DMS114 treated with DMSO at 0.1 percent for 48 hours (cell line): ENCODE data around the gene PBRM1.

Source experiments
- DNase-seq: peaks from one replicate; lab custom pipeline; 2025; ENCODE audit not compliant: unreplicated experiment; lab: John Stamatoyannopoulos, UW

Gene PBRM1

DNA sequence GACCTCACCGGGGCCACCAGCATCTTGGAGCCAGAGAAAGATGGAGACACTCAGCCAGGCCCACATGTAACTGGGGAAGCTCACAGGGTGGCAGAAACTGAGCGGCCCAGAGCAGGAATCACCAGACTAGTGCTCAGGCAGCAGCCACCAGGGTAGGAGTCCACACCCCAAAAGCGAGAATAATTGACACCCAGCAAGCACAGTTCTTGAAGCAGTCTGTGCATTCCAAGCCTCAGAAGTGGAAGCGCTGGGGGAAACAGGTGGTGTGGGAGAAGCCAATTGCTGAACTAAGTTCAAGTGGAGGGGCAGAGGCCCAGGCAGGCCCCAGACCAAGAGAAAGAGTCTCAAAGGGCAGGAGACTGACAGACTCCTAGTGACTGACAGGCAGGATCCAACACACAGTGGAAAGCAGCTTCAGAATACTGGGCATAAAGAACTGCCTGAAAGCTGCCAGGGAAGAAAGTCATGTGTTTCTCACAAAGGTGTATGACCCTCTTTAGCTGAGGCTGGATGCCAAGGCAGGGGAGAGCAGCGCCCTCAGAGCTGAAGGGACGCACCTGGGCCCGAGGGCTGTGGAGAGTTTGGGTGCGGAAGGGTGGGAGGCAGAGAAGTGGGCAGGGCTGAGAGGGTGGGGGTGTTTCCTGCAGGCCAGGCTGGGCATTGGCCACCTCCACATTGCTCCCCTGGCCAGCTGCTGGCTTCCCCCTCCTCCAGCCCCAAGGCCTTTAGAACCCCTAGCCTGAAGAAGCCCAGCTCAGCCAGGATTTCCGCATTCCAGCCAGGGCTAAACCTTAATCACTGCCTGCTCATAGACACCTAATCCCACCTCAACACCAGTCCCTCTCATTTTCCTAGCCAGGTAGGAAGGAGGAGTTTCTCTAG is 159.8 kb downstream of the PBRM1 start:
- no peak for DNase-seq

DNA sequence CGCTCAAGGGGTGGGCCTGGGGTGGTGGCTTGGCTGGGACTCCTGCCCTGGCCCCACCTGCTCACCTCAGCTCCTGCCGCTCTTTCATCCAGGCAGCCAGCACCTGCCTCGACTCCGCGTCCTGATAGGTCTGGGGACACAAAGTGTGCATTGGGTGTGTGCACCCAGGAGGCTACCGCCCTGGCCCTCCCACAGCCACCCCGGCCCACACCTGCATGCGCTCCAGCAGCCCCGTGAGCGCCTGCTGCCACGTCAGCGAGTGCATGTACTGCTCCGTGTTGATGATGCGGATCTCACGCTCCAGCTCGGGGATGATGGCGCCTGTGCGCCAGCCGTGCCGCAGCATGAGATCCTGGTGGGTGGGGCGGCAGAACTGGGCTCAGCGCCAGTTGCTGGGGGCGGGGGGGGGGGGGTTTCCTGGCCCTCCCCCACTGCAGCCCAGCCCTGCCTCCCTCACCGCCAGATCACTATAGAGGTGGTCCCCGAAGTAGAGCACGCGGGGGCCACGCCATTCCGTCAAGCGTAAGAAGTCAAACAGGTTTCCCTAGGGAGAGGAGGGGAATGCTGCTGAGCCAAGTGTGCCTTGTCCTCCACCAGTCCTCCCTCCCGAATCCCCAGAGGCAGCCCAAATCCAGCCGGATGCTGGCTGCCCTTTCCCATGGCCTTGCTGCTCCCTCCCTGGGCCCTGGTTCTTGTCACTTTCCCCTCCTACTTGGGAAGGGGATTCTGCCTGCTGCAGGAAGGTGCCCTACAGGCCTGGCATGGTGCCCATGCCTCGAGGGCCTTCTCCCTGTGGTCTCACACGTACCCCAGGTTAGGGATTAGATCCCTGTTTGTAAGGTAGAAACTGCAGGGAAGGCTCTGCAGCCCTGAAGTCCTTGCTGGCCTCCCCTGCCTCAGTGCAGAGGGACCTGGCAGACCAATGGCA is 160.7 kb downstream of the PBRM1 start:
- DNase-seq = no peak

DNA sequence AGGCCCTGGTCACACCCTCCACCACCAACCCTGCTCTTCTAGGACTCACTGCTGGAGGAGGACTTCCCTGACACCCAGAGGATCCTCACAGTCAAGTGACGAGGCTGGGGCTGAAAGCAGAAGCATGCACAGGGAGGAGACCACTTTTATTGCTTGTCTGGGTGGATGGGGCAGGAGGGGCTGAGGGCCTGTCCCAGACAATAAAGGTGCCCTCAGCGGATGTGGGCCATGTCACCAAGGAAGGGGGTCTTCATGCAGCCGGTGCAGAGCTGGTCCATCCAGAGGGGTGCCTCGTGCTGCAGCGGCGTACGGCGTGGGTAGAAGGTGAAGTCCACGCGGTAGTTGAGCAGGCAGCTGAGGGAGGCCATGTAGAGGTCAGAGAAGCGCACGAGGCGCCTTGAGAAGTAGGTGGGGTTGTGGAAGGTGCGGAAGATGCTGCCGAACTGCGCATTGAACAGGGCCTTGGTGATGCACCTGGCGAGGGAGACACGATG is 161.4 kb downstream of the PBRM1 start:
- DNase-seq = no peak

DNA sequence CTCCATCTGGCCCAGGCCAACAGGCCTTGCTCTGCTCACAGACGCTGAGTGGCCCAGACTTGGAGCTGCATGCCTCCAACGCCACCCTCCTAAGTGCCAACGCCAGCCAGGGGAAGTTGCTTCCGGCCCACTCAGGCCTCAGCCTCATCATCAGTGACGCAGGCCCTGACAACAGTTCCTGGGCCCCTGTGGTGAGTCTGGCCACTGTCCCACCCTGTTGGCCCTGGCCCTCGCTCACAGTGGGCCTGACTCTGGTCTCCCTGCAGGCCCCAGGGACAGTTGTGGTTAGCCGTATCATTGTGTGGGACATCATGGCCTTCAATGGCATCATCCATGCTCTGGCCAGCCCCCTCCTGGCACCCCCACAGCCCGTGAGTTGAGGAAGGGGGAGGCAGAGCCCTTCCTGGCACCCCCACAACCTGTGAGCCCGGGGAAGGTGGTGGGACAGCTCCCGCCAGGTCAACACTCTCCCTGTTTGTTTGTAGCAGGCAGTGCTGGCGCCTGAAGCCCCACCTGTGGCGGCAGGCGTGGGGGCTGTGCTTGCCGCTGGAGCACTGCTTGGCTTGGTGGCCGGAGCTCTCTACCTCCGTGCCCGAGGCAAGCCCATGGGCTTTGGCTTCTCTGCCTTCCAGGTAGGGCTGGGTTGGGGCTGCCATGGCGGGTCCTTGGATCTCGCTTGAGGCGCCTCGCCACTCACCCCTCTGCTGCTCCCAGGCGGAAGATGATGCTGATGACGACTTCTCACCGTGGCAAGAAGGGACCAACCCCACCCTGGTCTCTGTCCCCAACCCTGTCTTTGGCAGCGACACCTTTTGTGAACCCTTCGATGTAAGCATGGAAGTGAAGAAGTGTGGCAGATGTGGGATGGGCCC is 162.1 kb downstream of the PBRM1 start:
- DNase-seq = no peak

DNA sequence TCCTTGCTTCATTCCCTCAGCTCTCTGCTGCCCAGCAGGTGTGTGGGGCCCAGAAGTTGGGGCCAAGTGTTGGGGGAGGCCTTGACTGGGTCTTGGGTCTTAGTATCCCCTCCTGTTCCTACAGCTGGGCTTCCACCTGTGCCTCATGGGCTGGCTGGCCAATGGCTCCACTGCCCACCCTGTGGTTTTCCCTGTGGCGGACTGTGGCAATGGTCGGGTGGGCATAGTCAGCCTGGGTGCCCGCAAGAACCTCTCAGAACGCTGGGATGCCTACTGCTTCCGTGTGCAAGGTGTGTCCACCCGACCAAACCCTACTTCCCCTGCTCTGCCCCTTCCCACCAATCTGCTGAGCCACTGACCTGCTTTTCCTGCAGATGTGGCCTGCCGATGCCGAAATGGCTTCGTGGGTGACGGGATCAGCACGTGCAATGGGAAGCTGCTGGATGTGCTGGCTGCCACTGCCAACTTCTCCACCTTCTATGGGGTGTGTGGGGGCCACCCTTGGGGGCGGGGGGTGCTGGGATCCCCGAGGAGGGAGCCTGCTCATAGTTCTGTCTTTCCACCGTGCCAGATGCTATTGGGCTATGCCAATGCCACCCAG is 163.0 kb downstream of the PBRM1 start:
- no peak for DNase-seq

DNA sequence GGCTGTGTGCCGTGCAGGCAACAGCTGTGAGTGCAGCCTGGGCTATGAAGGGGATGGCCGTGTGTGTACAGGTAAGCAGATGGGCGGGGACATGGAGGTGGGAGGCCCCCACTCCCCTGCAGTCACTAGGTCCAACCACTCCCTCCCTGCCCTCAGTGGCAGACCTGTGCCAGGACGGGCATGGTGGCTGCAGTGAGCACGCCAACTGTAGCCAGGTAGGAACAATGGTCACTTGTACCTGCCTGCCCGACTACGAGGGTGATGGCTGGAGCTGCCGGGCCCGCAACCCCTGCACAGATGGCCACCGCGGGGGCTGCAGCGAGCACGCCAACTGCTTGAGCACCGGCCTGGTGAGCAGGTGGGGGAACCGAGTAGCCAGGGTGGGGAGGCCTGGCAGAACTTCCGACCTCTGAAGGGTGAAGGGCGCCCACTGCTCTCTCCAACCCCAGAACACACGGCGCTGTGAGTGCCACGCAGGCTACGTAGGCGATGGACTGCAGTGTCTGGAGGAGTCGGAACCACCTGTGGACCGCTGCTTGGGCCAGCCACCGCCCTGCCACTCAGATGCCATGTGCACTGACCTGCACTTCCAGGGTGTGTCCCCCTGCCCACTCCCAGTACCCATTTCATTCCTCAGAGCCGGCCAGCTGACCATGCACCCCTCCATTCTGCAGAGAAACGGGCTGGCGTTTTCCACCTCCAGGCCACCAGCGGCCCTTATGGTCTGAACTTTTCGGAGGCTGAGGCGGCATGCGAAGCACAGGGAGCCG is 163.6 kb downstream of the PBRM1 start:
- DNase-seq = no peak

DNA sequence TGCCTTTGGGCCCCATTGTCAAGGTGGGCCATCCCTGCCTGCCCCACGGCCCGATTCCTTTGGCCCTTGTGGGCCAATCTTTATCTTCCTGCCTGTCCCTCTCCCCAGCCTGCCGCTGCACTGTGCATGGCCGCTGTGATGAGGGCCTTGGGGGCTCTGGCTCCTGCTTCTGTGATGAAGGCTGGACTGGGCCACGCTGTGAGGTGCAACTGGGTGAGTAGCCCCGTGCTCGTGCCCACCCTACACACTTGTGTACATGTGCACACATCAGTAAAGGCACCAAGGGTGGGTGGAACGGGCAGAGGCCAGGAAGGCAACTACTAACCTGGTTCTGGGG is 164.3 kb downstream of the PBRM1 start:
- DNase-seq = no peak

DNA sequence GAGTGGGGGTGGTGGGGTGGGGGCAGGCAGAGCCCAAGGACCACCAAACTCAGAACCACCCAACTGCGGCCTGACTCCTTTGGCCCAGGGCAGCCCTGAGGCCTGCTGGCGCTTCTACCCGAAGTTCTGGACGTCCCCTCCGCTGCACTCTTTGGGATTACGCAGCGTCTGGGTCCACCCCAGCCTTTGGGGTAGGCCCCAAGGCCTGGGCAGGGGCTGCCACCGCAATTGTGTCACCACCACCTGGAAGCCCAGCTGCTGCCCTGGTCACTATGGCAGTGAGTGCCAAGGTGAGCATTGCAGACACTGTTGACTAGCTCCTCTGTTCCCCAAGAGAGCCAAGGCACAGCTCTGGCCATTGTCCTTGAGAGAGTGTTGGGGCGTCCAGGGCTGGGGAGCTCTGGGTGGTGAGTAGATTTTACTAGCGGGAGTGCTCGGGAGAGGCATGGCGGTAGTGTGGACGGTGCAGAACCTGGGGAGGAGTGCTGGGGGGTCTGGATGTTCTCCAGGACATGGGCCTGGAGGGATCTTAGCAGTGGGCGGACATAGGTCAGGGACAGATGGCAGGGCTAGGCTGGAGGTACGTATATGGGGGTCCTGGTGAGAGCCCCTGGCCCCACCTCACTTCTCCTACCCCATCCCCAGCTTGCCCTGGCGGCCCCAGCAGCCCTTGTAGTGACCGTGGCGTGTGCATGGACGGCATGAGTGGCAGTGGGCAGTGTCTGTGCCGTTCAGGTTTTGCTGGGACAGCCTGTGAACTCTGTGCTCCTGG is 164.8 kb downstream of the PBRM1 start:
- DNase-seq = no peak

DNA sequence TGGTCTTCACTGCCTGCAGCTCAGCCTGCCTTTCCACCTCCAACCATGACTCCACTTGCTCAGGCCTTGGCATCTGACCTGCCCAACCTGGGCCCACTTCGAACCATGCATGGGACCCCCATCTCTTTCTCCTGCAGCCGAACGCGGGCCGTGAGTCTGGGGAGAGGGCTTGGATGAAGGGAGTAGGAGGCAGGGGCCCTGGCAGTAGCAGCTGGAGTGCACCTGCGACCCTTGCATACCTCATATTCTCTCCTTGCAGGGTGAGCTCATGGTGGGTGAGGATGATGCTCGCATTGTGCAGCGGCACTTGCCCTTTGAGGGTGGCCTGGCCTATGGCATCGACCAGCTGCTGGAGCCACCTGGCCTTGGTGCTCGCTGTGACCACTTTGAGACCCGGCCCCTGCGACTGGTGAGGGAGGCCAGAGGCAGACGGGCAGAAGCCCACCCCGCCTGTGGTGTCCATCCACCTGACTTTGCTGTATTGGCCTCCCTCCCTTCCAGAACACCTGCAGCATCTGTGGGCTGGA is 165.5 kb downstream of the PBRM1 start:
- DNase-seq = no peak

DNA sequence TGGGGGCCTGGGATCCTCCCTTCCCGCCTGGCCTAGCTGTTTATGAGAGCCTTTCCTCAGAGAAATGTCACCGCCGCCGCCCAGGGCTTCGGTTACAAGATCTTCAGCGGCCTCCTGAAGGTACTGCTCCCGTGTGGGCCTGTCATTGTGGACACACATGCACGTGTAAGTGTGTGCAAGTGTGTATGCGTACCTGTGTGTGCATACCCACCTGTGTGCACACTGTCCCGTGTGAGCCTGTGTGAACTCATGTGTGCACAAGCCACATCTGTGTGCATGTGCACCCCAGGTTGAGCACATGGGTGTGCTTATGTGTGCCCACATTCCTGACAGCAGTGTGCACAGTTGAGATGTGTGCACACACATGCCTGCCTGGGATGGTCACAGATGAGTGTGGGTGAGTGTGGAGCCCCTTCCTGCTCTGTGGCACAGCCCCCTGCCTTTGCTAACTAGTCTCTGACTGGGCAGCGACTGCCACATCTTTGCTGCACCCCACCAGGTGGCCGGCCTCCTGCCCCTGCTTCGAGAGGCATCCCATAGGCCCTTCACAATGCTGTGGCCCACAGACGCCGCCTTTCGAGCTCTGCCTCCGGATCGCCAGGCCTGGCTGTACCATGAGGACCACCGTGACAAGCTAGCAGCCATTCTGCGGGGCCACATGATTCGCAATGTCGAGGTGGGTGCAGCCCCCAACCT is 166.1 kb downstream of the PBRM1 start:
- no peak for DNase-seq

DNA sequence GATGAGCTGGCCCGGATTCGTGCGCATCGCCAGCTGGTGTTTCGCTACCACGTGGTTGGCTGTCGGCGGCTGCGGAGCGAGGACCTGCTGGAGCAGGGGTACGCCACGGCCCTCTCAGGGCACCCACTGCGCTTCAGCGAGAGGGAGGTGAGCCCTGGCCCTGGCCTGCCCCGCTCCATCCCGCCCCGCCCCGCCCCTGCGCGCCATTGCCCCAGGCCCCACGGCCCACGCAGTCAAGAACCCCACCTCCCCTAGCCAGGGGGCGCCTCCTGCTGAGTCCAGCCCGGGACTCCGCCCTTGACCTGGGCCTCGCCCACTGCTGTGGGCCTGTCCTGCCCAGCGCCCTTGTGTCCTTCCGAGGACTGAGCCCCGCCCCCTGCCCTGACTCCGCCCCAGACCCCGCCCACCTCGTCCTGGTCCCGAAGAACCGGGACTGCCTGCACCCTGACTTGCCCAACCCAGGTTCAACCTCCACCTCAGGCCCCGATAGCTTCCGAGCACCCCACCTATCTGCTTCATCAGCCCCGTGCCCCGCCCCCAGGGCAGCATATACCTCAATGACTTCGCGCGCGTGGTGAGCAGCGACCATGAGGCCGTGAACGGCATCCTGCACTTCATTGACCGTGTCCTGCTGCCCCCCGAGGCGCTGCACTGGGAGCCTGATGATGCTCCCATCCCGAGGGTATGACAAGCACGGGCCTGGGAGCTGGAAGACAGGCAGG is 166.8 kb downstream of the PBRM1 start:
- DNase-seq = no peak

DNA sequence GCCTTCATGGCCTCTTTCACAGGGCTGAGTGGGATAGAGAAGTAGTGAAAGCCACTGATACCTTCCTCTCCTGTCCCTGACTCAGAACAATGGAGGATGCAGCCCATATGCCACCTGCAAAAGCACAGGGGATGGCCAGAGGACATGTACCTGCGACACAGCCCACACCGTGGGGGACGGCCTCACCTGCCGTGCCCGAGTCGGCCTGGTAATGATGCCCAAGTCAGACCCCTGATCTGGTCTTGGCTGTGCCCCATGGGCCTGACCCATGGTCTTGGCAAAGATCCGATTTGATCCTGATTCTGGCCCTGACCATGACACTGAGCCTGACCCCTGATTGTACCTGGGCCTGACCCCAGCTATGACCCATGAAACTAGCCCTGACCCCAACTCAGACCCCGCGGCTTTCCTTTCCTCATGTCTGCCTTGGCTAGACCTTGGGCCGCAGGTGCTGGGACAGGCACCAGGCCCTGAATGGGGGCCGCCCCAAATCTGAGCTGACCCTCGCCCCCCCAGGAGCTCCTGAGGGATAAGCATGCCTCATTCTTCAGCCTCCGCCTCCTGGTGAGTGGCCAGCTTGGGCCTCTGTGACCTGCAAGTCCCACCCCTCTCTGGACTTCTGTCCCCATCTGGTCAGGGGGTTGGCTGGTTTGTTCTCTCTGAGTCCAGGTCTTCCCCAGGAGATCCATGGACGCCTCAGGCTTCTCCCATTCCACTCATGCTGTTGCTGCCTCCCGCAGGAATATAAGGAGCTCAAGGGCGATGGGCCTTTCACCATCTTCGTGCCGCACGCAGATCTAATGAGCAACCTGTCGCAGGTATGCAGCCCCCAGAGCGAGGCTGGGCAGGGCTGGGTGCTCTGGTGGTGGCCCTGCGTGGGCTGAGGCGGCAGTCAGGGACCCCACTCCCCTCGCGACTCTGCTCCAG is 167.7 kb downstream of the PBRM1 start:
- no peak for DNase-seq

DNA sequence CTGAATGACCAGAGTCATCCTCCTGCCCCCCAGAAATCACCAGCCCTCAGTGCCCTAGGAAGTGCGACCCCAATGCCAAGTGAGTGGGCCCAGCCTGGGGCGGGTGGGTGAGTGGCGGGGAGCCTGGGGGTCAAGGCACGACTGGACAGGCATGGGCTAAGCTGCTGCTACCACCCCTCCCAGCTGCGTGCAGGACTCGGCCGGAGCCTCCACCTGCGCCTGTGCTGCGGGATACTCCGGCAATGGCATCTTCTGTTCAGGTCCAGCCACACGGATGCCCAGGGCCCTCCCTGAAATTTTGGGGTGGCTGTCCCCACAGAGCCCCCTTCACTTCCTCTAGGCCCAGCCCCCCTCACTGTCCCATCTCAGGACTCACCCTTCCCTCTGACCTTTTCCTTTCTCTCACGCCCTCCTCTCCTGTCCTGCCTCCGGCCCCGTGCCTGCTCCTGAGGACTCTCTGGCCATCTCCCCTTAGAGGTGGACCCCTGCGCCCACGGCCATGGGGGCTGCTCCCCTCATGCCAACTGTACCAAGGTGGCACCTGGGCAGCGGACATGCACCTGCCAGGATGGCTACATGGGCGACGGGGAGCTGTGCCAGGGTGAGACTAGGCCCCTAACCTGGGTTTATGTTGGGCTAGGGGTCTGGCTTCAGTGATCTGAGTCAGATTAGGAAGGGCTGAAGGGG is 169.1 kb downstream of the PBRM1 start:
- no peak for DNase-seq

DNA sequence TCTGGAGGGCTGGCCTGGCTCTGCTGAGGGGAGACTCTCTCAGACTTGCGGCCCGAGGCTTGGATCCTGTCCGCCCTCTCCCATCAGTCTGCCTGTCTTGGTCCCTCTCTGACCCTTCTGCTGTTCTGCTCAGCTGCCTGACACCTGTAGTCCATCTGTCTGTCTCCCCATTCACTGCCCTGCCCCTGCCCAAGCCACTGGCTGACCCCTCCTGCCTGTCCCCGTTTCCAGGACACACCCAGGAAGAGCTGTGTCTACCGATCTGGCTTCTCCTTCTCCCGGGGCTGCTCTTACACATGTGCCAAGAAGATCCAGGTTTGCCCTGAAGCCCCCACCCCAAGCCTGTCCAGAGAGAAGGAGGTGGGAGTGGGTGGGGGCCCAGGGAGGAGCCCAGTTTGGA is 170.5 kb downstream of the PBRM1 start:
- no peak for DNase-seq

DNA sequence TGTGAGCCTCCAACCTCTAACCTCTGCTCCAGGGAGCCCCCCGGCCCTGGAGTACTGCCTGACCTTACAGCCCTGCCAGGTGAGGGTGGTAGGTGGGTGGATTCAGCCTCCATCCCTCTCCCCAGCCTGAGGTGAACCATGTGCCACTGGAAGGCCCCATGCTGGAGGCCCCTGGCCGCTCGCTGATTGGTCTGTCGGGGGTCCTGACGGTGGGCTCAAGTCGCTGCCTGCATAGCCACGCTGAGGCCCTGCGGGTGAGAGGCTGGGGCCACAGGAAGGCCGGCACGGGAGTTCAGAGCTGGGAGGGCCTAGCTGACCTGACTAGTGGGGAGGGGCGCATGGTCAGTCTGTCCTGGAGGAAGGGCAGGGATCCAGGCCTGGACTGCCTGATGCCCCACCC is 171.1 kb downstream of the PBRM1 start:
- no peak for DNase-seq

DNA sequence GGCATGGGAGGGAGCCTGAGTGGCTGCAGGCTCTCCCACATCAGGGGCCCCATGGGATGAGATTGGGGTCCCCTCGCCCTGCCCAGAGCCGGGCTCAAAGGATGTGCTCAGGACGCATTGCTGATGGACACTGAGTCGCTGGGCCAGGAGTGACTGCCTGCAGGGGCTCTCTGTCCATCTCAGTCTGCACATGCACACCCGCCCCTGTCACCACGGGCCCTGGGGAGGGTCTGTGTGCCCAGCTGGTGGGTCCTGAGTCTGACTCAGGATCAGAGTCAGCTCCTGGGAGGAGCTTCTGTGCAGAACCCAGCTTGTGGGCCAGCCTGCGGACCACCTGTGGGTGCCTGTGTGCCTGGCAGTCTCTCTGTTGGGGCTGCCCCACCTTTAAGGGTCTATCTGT is 172.4 kb downstream of the PBRM1 start:
- DNase-seq = no peak
